Activated CD8-positive, alpha-beta T cell treated with anti-CD3 and anti-CD28 coated beads, Interleukin-2, amount 10 ng/mL, durations not matched to agents 7 days and 5 days (primary cell): ENCODE data around the gene CDH13. TPM values are rescaled to one million over a fixed set of nuclear protein-coding genes. Genes with fewer than 3 reads are reported as not detected.

Experiments used
- microRNA-seq: library from miRNA; unstranded; fragments of <30 nt; microRNA quantifications from one replicate; pipeline ENCODE4 v1.2.0, GENCODE V29; 2022
- total RNA-seq, 2 experiments: library from RNA; stranded (reverse); gene quantifications; one replicate each; pipeline ENCODE4 v1.2.3, GENCODE V29; 2021

CDH13 gene
- total RNA-seq, 2 experiments from 2014 or later, result not detected

Small RNA genes within 50 kb of the gene (microRNA-seq; reads per million reads assigned to microRNA genes)
- gene MIR3182 (not detected), gene MIR8058 (not detected)
